Liver (tissue), 9 donors: ENCODE data around the gene FBXO8. TPM values are rescaled to one million over a fixed set of nuclear protein-coding genes. Genes with fewer than 3 reads are reported as not detected.

ENCODE experiments used
- DNase-seq: peaks from one replicate; pipeline ENCODE4 v3.0.0-alpha.2; 2017; ENCODE audit warnings: low spot score
- H3K27ac ChIP-seq, 2 donors: one replicate each; pipeline ENCODE4 v1.7.0; 2013; ENCODE audit warnings: inconsistent platforms in 2 of 2, low read length in 2 of 2, control low read depth in 1 of 2, low read depth in 1 of 2, mild to moderate bottlenecking in 1 of 2
- H3K27me3 ChIP-seq, 4 donors: one replicate each; pipeline versions ENCODE4 v1.6.1 to v1.7.0; 2013; ENCODE audit warnings: low read length in 3 of 4, inconsistent platforms in 1 of 4, mild to moderate bottlenecking in 1 of 4, moderate library complexity in 1 of 4; ENCODE audit not compliant: control insufficient read depth in 4 of 4, insufficient read depth in 4 of 4
- H3K36me3 ChIP-seq, 4 donors: one replicate each; pipeline versions ENCODE4 v1.6.1 to v1.7.0; 2013; ENCODE audit warnings: low read length in 3 of 4, mild to moderate bottlenecking in 3 of 4, low read depth in 1 of 4, moderate library complexity in 1 of 4; ENCODE audit not compliant: control insufficient read depth in 4 of 4, insufficient read depth in 3 of 4
- H3K4me1 ChIP-seq, 4 donors: one replicate each; pipeline versions ENCODE4 v1.6.1 to v1.7.0; 2013; ENCODE audit warnings: low read length in 3 of 4, mild to moderate bottlenecking in 3 of 4, moderate library complexity in 1 of 4; ENCODE audit not compliant: control insufficient read depth in 4 of 4, insufficient read depth in 4 of 4
- H3K4me3 ChIP-seq, 3 donors: one replicate each; pipeline versions ENCODE4 v1.6.1 to v1.7.0; 2013; ENCODE audit warnings: low read length in 3 of 3, control low read depth in 1 of 3, low read depth in 1 of 3, mild to moderate bottlenecking in 1 of 3
- H3K9ac ChIP-seq, 2 donors: one replicate each; pipeline ENCODE4 v1.7.0; 2013; ENCODE audit warnings: low read length in 2 of 2, mild to moderate bottlenecking in 2 of 2, moderate library complexity in 2 of 2, control low read depth in 1 of 2, low read depth in 1 of 2
- H3K9me3 ChIP-seq, 4 donors: one replicate each; pipeline versions ENCODE4 v1.6.1 to v1.7.0; 2013; ENCODE audit warnings: low read length in 3 of 4; ENCODE audit not compliant: control insufficient read depth in 4 of 4
- FOXA2 ChIP-seq: IDR thresholded peaks from 2 replicates; pipeline ENCODE4 v1.6.1; 2016; ENCODE audit warnings: antibody characterized with exemption
- GABPA ChIP-seq, 2 donors: IDR thresholded peaks in 1 of 2; conservative IDR thresholded peaks in 1 of 2; 2 replicates each; pipeline ENCODE4 v1.6.1; 2016; ENCODE audit warnings: antibody characterized with exemption in 2 of 2, mild to moderate bottlenecking in 1 of 2, moderate library complexity in 1 of 2
- HNF4A ChIP-seq, 2 donors: conservative IDR thresholded peaks; 2 replicates each; pipeline ENCODE4 v1.6.1; 2016; ENCODE audit warnings: antibody characterized with exemption in 2 of 2, mild to moderate bottlenecking in 2 of 2
- HNF4G ChIP-seq: IDR thresholded peaks from 2 replicates; pipeline ENCODE4 v1.6.1; 2016; ENCODE audit warnings: antibody characterized with exemption
- JUND ChIP-seq, 2 donors: IDR thresholded peaks; 2 replicates each; pipeline ENCODE4 v1.6.1; 2016; ENCODE audit warnings: antibody characterized with exemption in 2 of 2
- RAD21 ChIP-seq, 2 donors: IDR thresholded peaks; 2 replicates each; pipeline ENCODE4 v1.6.1; 2016; ENCODE audit warnings: antibody characterized with exemption in 2 of 2, mild to moderate bottlenecking in 2 of 2
- SP1 ChIP-seq: IDR thresholded peaks from 2 replicates; pipeline ENCODE4 v1.6.1; 2018; ENCODE audit warnings: antibody characterized with exemption, mild to moderate bottlenecking
- TAF1 ChIP-seq: conservative IDR thresholded peaks from 2 replicates; pipeline ENCODE4 v1.6.1; 2016; ENCODE audit warnings: antibody characterized with exemption, mild to moderate bottlenecking
- YY1 ChIP-seq: IDR thresholded peaks from 2 replicates; pipeline ENCODE4 v1.6.1; 2016; ENCODE audit warnings: antibody characterized with exemption, mild to moderate bottlenecking
- WGBS: extraction: QIAGEN DNeasy Blood & Tissue Kit; methylation state at CpG from one replicate; pipeline ENCODE4 v1.1.7; 2013; 5-methylcytosine and 5-hydroxymethylcytosine counted together
- polyA plus RNA-seq, 2 donors: library from polyadenylated mRNA; stranded (reverse) in 1 of 2; unstranded in 1 of 2; fragments of 200-250 nt in 1 of 2; fragments of >200 nt in 1 of 2; fragmentation: Nextera tagmentation in 1 of 2; extraction: Ambion mirVana in 1 of 2; gene quantifications; one replicate each; pipeline versions ENCODE4 v1.2.1 to v1.2.3, GENCODE V29; 2013 to 2015
- total RNA-seq, 2 donors: library from RNA; depleted of rRNA; stranded (reverse); fragments of >200 nt; gene quantifications; one replicate each; pipeline ENCODE4 v1.2.3, GENCODE V29; 2014
- TF ChIP-seq, protein P1 (sequence below): fragments of 150-350 bp; IDR thresholded peaks from 2 replicates; pipeline ENCODE4 v1.5.1; 2017; ENCODE audit warnings: improper control_type of control experiment, low read depth, low read length; ENCODE audit not compliant: missing input control
- TF ChIP-seq, protein P2 (sequence below): IDR thresholded peaks from 2 replicates; pipeline ENCODE4 v1.6.1; 2016; ENCODE audit warnings: antibody characterized with exemption
- TF ChIP-seq, protein P3 (sequence below): IDR thresholded peaks from 2 replicates; pipeline ENCODE4 v1.6.1; 2016; ENCODE audit warnings: antibody characterized with exemption
- donor health status: healthy.
- donor health status: healthy.
- donor health status: healthy.
- donor health status: healthy.
- donor health status: healthy.

Gene FBXO8
- total and polyA plus RNA-seq, 4 donors = 15.0 to 56.1 (median 35.1) TPM

DNA sequence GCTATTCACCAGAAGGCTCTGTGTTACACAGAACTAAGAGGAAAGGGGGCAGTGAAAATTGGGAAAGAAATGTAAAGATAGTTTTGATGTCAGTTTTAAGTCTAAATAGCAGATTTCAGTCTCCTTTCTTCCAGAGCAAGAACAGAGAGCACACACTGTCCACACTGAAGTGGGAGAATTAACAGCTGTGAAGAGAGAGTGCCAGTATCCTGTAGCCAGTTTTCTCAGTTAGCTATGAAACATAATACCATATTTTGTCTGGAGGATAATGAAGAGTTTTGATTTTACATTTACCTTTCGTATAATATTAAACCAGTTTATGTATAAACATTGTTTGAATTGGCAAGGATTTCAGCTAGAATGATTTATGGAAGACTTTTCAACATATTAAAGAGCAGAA, 35.1 kb downstream of the FBXO8 start:
- Histone ChIP-seq H3K27me3 (no peaks in the 10 kb centered on the region), H3K4me1 (no peaks in the 10 kb centered on the region), H3K9me3 (no peaks in the 10 kb centered on the region), H3K27ac (no peak overlapping the region), H3K4me3 (no peak overlapping the region), H3K36me3 (peaks cover 0 to 2% (median 0%) of the 10 kb centered on the region in 4 donors), H3K9ac (no peak overlapping the region)
- DNase-seq = no peak
- WGBS = 73% methylated on average over 1 of the region's 1 CpG
- TF ChIP-seq HNF4A (conservative IDR thresholded peaks at IDR 0.05) (no peak), FOXA2 (no peak), JUND (IDR thresholded peaks at IDR 0.05) (no peak), GABPA (IDR thresholded peaks at IDR 0.05 in 1 of 2, conservative IDR thresholded peaks at IDR 0.05 in 1 of 2) (no peak)
- TF ChIP-seq, protein P1, sequence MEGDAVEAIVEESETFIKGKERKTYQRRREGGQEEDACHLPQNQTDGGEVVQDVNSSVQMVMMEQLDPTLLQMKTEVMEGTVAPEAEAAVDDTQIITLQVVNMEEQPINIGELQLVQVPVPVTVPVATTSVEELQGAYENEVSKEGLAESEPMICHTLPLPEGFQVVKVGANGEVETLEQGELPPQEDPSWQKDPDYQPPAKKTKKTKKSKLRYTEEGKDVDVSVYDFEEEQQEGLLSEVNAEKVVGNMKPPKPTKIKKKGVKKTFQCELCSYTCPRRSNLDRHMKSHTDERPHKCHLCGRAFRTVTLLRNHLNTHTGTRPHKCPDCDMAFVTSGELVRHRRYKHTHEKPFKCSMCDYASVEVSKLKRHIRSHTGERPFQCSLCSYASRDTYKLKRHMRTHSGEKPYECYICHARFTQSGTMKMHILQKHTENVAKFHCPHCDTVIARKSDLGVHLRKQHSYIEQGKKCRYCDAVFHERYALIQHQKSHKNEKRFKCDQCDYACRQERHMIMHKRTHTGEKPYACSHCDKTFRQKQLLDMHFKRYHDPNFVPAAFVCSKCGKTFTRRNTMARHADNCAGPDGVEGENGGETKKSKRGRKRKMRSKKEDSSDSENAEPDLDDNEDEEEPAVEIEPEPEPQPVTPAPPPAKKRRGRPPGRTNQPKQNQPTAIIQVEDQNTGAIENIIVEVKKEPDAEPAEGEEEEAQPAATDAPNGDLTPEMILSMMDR = no peak
- TF ChIP-seq, protein P2, sequence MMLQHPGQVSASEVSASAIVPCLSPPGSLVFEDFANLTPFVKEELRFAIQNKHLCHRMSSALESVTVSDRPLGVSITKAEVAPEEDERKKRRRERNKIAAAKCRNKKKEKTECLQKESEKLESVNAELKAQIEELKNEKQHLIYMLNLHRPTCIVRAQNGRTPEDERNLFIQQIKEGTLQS = no peak
- TF ChIP-seq, protein P3, sequence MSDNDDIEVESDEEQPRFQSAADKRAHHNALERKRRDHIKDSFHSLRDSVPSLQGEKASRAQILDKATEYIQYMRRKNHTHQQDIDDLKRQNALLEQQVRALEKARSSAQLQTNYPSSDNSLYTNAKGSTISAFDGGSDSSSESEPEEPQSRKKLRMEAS = no peak

DNA sequence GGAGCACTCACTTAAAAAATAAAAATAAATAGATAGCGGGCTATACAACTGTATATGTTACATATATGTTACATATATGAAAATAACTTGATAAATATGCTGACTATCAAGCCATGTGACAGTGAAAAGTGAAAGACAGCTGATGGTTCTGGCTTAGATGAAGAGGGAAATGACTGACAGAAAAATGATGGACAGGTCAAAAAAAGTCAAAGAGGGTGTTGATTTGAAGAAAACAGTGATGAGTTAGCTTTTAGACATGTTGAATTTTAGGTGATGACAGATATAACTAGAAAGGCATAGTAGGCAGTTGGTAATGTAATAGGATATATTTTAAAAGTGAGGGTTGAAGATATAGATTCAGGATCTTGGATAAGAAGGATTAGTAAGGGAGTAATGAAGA, 37.8 kb downstream of the FBXO8 start:
- H3K9me3 ChIP-seq = no peaks in the 10 kb centered on the region
- H3K4me1 ChIP-seq = no peaks in the 10 kb centered on the region
- H3K27ac ChIP-seq = no peak overlapping the region
- no peak overlapping the region for H3K4me3 ChIP-seq
- WGBS = 97% methylated on average over 1 of the region's 1 CpG
- TF ChIP-seq, protein P2 = no peak
- no peak for TF ChIP-seq RAD21 (IDR thresholded peaks at IDR 0.05)
- no peak for TF ChIP-seq HNF4A (conservative IDR thresholded peaks at IDR 0.05)
- TF ChIP-seq, protein P3 = no peak
- no peak for TF ChIP-seq YY1
- no peaks in the 10 kb centered on the region for H3K27me3 ChIP-seq
- no peak for DNase-seq
- H3K9ac ChIP-seq = no peak overlapping the region
- peaks cover 0 to 2% (median 0%) of the 10 kb centered on the region in 4 donors for H3K36me3 ChIP-seq

DNA sequence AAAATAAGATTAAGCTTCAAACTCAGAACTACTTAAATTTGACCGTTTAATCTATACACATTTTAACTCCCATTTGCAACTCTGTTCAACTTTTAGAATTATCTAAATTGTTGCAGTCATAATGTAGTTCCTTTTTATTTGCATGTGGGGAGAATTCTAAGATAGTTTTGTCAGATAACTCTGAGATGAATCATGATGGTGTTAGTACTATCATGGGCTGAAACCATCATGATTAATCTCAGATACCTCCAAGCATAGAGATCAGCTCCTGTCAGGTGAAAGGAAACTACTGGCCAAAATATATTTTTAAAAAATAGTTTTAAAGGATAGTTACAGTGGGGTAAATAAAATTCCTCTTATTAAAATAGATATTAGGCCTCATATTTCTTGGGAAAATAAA, 39.0 kb downstream of the FBXO8 start:
- no peak overlapping the region for H3K4me3 ChIP-seq
- H3K9ac ChIP-seq = no peak overlapping the region
- TF ChIP-seq YY1 (no peak), JUND (IDR thresholded peaks at IDR 0.05) (no peak), TAF1 (no peak), SP1 (no peak), HNF4G (no peak)
- H3K27ac ChIP-seq = no peak overlapping the region
- no peak for DNase-seq
- H3K36me3 ChIP-seq = peaks cover 0 to 6% (median under 1%) of the 10 kb centered on the region in 4 donors
- WGBS = 91% methylated on average over 1 of the region's 1 CpG
- no peaks in the 10 kb centered on the region for H3K27me3 ChIP-seq
- no peaks in the 10 kb centered on the region for H3K9me3 ChIP-seq
- H3K4me1 ChIP-seq = no peaks in the 10 kb centered on the region
